IMR-90 (cell line): ENCODE results near the gene SEMA5A.

Source experiments
- BHLHE40 ChIP-seq: fragments of 150-350 bp; IDR thresholded peaks from 2 replicates; pipeline ENCODE4 v1.6.1; 2016; ENCODE audit warnings: mild to moderate bottlenecking, low read depth, low read length
- CHD1 ChIP-seq: IDR thresholded peaks from 2 replicates; pipeline ENCODE4 v1.6.1; 2012; ENCODE audit warnings: low read depth, low read length, improper control_type of control experiment
- MAFK ChIP-seq: IDR thresholded peaks from 2 replicates; pipeline ENCODE4 v1.6.1; 2012; ENCODE audit warnings: low read depth, low read length, improper control_type of control experiment
- MAZ ChIP-seq: IDR thresholded peaks from 2 replicates; pipeline ENCODE4 v1.6.1; 2012; ENCODE audit warnings: low read depth, mild to moderate bottlenecking, low read length, improper control_type of control experiment, moderate library complexity, borderline replicate concordance
- MXI1 ChIP-seq: IDR thresholded peaks from 2 replicates; pipeline ENCODE4 v1.6.1; 2012; ENCODE audit warnings: low read depth, mild to moderate bottlenecking, low read length, moderate library complexity, borderline replicate concordance
- POLR2A ChIP-seq: IDR thresholded peaks from 2 replicates; pipeline ENCODE4 v1.6.1; 2012; ENCODE audit warnings: mild to moderate bottlenecking, low read depth, low read length
- RAD21 ChIP-seq: IDR thresholded peaks from 2 replicates; pipeline ENCODE4 v1.6.1; 2012; ENCODE audit warnings: low read length, improper control_type of control experiment
- RFX5 ChIP-seq: IDR thresholded peaks from 2 replicates; pipeline ENCODE4 v1.8.0; 2012; ENCODE audit warnings: low read depth, mild to moderate bottlenecking, low read length, moderate library complexity
- TF ChIP-seq, protein P1 (sequence below): conservative IDR thresholded peaks from 2 replicates; pipeline ENCODE4 v1.5.1; 2012; ENCODE audit warnings: mild to moderate bottlenecking, low read depth, low read length, improper control_type of control experiment
- TF ChIP-seq, protein P2 (sequence below): fragments of 150-350 bp; IDR thresholded peaks from 2 replicates; pipeline ENCODE4 v1.6.1; 2016; ENCODE audit warnings: low read depth, mild to moderate bottlenecking, low read length, moderate library complexity, borderline replicate concordance
- TF ChIP-seq, protein P3 (sequence below): fragments of 150-350 bp; IDR thresholded peaks from 2 replicates; pipeline ENCODE4 v1.6.1; 2017; ENCODE audit warnings: mild to moderate bottlenecking, antibody characterized with exemption, low read length, low read depth

- TF ChIP-seq MXI1 (no peak), CHD1 (no peak), RAD21 (no peak), RFX5 (no peak), POLR2A (no peak), BHLHE40 (no peak), MAFK (no peak), MAZ (no peak)
- TF ChIP-seq, protein P1, sequence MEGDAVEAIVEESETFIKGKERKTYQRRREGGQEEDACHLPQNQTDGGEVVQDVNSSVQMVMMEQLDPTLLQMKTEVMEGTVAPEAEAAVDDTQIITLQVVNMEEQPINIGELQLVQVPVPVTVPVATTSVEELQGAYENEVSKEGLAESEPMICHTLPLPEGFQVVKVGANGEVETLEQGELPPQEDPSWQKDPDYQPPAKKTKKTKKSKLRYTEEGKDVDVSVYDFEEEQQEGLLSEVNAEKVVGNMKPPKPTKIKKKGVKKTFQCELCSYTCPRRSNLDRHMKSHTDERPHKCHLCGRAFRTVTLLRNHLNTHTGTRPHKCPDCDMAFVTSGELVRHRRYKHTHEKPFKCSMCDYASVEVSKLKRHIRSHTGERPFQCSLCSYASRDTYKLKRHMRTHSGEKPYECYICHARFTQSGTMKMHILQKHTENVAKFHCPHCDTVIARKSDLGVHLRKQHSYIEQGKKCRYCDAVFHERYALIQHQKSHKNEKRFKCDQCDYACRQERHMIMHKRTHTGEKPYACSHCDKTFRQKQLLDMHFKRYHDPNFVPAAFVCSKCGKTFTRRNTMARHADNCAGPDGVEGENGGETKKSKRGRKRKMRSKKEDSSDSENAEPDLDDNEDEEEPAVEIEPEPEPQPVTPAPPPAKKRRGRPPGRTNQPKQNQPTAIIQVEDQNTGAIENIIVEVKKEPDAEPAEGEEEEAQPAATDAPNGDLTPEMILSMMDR: no peak
- TF ChIP-seq, protein P2, sequence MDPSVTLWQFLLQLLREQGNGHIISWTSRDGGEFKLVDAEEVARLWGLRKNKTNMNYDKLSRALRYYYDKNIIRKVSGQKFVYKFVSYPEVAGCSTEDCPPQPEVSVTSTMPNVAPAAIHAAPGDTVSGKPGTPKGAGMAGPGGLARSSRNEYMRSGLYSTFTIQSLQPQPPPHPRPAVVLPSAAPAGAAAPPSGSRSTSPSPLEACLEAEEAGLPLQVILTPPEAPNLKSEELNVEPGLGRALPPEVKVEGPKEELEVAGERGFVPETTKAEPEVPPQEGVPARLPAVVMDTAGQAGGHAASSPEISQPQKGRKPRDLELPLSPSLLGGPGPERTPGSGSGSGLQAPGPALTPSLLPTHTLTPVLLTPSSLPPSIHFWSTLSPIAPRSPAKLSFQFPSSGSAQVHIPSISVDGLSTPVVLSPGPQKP: no peak
- TF ChIP-seq, protein P3, sequence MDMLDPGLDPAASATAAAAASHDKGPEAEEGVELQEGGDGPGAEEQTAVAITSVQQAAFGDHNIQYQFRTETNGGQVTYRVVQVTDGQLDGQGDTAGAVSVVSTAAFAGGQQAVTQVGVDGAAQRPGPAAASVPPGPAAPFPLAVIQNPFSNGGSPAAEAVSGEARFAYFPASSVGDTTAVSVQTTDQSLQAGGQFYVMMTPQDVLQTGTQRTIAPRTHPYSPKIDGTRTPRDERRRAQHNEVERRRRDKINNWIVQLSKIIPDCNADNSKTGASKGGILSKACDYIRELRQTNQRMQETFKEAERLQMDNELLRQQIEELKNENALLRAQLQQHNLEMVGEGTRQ: no peak
These were observed 5.1 kb downstream of the SEMA5A start for GRCh38 chr5:9540791-9541190.
